ENCODE data around the gene CLDN17.

CLDN17 gene, protein sequence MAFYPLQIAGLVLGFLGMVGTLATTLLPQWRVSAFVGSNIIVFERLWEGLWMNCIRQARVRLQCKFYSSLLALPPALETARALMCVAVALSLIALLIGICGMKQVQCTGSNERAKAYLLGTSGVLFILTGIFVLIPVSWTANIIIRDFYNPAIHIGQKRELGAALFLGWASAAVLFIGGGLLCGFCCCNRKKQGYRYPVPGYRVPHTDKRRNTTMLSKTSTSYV

DNA sequence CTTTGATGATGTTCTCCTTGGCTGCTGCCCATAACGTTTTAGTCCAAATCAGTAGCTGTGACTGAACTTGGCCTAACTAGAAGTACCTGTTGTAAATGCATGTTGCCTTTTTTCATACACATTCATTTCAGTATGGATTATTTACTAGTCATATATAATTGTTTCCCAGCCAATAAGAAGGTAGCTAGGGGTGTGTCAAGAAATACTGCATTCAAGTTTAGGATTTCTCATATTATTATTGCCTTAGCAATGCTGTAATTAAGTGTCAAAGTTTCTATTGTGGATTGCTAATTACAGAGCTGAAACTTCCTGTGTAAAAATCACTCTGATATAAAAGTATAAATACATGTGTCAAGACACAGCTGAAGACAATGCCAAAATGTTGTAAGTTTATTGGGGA is at the start of gene CLDN17:
TSS of gene CLDN17 (minus strand) at position 101 of the 400 bp plus-strand sequence. CDS start 188 bp downstream, outside the sequence.
- DNase-seq, result no peak

DNA sequence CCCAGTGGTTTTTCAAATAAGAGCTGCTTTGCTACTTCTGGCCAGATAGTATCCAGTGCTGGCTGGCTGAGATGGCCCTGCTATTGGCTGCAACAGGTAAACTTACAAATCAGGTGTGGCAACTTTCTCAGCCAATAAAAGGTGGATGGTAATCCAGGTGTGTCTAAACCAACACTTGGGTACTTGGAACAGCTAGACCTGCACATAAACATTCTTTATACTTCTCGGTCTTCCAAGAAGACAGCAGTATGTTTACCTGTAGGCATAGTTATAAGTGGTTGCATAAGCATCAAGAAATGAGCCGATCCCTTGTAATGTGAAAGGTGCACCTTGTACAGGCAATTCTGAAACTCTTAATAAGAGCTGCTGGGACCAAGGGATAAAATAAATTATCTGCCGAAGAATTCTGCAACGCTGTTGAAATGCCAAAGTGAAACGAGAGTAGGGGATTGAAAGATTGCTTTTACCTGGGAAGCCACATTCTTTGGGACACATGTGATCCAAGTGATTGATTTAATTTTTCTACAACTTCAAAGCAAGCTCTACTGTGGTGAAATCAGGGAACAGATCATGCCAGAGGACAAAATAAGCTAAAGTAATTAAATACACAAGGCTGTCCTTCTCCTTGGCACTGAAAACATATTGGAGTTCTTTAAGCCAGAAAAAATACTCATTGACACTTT is 49.6 kb upstream of the CLDN17 start, which contains the start of gene CLDN8:
TSS of gene CLDN8 (minus strand) at position 57 of the 683 bp plus-strand sequence. CDS start 172 bp downstream, outside the sequence.
- no peak for DNase-seq

DNA sequence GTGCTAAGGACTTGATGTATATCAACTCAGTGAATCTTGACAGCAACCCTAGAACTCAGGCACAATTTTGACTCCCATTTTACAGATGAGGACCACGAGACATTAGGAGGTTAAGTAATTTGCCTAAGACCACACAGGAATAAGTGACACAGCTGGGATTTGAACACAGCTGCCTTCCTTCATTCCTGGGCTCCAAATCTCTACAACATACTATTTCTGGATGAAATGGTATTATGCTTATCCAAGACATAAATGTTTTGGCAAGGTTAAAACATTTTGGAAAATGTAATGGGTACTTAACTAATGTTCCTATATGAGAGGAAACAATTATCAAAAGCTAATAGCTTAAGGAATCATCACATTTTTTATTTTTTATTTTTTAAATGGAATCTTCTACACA is 44.5 kb upstream of the CLDN17 start:
- DNase-seq, result no peak

DNA sequence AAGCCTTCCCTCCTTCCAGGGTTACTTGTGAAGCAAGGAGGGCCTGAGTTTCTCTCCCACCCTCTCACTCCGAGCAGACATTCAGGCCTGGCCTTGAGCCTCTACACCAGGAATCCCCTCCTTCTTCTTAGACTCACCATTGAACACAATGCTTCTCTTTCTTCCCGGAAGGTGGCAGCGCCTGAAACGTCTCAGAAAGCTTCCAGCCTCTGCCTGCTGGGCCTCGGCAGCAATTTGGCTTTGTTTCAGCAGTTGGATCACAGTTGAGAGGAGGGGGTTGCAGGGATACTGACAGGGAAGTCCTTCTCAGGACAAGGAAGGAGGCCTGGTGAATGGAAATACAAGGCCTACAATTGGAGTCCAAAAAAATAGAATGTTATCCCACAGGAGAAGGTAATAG is 43.0 kb upstream of the CLDN17 start:
- DNase-seq, result no peak

DNA sequence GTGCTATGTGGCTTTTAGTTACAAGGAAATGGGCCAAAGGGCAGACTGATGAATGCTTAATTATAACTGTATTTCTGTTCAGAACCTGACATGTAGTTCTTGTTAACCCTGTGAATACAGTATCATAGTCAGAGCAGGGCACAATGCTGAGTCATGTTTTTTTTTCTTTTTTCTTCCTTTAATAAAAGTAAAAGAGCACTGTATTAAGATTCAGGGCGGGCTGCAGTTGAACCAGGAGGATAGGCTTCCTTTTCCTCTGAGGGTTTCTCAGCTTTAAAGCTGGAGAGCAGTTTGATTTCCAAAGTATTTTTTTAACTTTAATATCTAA is 40.6 kb upstream of the CLDN17 start:
- DNase-seq, result no peak

DNA sequence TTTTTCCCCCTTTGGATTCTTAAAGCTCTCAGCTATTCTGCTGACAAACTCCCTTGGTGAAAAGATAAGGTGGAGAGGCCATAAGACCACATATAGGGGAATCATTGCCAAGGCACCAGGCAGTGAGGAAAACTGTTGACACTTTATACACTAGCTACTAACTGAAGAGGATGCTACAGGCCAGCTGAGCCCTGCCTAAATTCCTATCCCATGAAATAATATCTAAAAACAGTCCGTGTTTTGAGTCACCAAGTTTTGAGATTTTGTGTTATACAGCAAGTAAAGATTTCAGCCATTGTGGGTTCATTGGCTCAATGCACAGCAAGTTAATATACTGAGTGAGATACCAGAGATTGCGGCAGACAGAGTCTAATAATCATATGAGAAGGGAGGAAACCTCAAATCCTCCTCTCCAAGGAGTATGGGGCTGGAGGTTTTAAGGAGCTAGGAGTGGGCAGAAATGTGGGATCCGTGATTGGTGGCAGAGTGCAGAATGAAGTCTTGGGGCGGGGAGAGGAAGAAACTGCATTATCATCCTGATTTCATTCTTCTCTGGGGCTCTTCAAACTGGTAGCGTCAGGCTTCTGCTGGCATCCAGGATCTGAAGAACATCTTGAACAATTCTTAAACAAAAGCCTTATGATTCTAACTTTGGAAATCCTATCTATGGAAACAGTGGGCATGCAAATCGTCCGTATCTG is 40.1 kb upstream of the CLDN17 start:
- DNase-seq, result no peak

DNA sequence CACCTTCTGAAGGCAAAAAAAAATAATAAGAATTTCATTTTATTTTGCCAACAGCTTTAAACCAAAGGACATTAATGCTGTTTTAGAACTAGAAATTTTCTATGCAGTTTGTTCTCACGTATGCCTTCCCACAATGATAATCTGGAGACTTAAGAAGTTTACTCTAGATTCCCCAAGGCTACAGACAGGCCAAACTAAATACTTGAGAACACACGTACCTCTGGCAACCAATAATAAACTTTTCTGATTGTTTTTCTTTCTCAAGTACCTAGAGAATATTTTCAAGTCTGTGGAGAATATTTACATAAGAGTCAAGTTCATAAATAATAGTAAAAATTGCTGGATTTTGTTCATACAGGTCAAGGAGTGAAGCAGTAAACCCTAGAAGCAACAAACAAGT is 33.4 kb upstream of the CLDN17 start:
- DNase-seq, result no peak

DNA sequence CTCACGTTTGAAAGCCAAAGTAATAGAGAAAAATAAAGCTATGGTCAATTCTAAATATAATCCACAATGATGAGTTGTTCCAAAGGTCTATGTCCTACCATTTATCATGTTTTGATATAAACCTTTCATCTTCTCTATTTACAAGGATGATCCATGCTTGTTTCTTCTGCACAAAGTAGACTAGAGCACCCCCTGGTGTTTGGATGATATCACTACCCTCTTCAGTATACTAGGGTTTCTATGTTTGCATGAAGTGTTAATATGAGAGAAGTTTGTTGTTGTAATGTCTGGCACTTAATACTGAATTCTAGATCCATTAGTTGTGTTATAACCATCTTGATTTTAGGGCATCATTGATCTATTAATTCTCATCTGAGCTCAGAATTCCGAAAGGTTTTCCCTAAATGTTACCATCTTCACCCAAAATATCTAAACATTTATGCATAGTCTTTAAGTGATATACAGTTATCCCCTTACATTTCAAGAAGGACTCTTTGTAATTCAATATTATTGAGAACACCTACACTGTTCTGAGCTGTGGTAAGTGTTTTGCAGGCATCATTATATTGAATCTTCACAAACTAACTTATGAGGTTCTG is 28.2 kb upstream of the CLDN17 start:
- no peak for DNase-seq

DNA sequence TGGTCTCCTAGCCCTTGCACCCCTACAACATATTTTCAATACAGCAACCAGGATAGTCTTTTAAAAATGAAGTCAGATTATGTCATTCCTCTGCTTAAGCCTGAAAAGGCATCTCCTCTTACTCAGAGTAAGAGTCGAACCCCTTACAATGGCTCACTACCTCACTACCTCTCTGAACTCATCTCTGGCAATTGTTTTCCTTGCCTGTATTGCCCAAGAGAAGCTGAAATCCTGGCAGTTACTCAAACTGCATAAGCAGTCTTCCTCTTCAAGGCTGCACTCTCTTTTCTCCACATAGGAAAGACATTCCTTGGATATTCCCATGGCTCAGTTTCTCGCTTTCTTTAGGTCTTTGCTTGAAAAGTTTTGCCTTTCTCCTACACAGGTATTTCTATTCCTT is 26.6 kb upstream of the CLDN17 start:
- no peak for DNase-seq

DNA sequence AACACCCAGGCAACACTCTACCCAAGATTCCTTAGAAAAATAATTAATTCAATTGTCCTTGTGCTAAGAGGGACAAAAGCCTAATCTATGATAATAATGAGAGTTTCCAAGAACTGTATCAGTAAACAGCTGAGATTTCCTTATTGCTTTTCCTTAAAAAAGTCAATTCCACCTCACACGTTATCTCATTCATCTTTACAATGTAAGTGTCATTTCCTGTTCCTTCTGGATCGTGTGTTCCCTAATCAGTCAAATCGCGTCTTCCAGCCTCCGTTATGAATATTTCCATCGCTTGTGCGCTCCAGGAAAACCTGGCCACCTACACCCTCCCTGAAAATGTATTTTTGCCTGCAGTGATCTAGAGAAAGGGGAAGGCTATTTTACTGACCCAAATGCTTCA is 23.9 kb upstream of the CLDN17 start:
- no peak for DNase-seq

DNA sequence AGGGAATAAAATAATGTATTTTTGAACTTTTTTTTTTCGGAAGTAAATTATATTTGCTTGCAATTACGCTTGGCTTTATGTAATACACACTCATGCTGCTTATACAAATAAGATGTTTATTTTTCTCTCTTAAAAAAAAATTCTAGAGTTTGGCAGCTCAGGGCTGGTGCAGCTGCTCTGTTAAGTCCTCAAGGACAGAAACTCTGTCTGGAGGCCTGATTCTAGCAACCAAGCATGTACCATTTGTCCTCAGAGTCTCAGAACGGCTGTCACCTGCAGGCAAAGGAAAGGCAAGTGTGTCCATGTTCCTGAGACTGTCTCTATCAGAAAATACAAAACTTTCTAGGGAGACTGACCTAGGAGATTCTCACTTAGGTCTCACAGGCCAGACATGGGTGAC is 23.2 kb upstream of the CLDN17 start:
- DNase-seq, result no peak

DNA sequence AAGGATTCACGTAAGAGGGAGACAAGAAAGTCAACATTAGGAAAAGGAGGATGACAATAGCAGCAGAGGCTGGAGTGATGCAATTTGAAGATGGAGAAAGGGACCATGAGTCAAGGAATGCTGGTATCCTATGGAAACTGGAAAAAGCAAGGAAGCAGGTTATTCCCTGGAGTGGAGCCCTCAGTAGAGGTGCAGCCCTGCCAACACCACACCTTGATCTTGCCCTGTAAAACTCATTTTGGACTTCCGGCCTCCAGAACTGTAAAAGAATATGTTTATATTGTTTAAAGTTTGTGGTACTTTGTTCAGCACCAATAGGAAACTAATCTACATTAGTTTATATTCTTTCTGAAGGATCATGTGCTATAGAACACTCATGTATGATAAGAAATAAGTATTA is 19.6 kb upstream of the CLDN17 start:
- DNase-seq, result no peak

DNA sequence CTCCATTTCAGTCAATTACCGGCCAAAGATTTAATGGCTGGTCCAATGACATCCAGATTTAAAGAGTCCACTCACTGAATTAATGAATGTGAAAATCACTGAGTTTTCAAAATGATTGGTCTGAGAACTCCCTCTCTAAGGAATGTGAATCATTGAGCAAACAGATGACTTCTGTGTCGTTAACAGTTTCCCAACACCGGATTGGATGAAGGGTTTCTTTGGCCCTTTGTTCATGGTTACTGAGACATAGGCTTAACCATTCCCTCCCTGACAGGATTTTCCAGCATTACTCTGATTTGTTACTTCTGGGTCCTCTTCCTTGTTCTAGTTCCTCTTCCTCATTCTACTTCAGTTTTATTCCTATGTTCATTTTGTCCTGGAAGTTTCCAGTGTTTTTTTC is 1.5 kb upstream of the CLDN17 start:
- DNase-seq, result no peak

DNA sequence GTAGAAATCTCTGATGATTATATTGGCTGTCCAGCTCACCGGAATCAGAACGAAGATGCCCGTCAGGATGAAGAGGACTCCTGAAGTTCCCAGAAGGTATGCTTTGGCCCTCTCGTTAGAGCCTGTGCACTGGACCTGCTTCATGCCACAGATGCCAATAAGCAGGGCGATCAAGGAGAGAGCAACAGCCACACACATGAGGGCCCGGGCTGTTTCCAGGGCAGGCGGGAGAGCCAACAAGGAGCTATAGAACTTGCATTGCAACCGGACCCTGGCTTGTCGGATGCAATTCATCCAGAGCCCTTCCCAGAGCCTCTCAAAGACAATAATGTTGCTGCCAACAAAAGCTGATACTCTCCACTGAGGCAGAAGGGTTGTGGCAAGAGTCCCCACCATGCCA is 434 bp downstream of the CLDN17 start:
- DNase-seq, result no peak

DNA sequence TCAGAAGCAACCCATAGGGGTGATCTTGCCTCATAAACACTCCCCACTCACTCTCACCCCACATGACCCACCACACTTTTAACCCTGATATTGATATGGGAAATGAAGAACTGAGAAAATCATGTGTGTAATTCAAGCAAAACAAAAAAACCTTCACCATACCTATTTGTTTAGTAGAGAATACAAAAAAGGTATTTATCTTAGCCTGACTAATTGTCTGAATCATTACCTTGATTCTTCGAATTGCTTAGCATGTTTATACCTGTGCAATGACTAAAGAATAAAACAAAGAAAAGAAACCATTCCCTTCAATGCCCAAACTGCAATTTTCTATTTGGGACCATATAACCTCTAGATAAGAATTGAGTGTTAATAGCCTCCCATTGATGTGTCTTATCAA is 1.8 kb downstream of the CLDN17 start:
- DNase-seq, result no peak

DNA sequence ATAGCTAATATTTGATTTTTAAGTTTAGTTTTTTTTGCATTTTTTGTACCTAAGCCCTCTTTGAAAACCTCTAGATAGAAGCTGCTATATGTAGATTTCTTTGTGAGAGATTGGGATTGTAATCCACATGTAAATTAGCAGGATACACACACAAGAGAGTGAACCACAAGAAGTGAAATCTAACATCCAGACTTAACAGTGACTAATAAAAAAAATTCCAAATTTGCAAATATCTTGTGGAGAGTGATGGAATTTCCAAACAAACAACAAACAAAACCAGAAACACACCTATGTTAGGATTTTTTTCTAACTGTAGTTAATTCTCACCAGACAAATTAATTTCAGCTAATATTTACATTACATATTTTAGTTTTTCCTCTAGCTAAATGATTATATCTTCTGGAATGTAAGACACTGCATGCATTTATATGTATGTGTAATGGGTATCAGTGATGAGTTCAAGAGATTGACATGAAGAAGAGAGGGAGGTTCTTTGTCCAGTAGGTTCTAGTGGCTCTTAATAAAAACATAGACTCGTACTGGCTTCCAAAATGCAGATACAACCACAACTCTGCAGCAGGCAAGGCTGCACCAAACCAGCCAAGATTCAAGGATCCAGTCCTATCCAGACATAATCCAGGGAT is 12.8 kb downstream of the CLDN17 start:
- DNase-seq, result no peak

DNA sequence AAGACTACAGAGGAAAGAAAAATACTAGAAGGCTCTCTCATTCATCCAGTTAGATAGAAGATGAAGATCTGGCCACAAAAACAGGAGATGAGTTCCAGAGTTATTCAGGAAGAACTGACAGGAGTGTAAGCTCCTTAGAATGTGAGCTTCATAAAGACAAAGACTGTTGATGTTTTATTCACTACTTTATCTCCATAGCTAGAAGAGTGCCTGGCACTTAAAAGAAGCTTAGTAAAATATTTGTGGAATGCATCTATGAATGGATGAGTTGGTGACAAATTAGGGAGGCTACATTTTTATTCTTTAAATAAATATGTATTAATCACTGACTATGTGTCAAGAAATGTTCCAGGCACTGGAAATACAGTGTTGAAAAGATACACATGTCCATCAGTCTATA is 13.8 kb downstream of the CLDN17 start:
- no peak for DNase-seq

DNA sequence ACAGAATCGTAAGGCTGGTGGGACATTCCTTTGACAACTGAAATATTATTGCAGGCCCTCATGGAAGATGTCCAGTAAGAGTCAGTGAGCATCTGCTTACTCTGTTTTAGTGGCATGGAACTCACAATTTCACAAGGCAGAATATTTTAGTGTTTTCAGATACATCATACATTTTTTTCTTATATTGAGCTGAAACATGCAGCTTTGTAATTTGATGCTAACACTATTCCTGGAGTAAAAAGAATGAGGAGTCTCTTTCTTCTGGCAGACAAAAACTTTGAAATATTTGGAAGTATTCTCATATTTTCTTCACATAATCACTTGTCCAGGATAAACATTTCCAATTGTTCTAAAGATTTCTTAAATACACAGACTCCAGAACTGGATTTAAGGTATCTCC is 17.7 kb downstream of the CLDN17 start:
- no peak for DNase-seq

DNA sequence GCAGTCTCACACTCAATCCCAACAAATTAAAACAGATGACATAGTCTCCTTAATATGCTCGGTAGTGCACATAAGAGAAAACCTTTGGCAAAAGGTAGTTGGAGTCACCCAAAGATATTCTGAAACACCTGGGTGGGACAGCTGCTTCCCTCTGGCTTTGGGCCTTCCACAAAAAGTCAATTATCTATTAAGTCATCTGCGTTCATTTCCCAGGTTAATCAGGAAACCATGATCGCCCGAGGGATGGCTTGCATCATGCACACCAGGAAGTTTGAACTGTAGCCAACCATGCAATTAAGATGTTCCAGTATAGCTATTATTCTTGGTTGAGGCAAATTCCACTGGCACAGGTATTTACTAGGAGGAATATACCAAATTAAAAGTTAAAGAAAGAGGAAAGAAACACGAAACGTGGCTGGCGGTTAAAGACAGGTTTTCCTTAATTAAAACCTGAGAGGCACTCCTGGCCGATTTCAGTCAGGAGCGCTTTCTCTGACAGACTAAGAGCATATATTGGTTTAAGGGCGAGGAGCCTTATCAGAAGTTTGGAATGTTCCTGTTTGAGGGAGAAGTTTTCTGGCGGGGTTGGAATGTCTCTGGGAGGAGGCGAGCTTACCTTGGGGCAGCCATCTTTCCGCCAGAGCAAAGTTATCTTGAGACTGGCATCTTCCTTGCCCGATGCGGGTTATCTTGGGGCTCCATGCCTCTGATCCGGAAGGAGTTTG is 19.9 kb downstream of the CLDN17 start:
- DNase-seq, result no peak

DNA sequence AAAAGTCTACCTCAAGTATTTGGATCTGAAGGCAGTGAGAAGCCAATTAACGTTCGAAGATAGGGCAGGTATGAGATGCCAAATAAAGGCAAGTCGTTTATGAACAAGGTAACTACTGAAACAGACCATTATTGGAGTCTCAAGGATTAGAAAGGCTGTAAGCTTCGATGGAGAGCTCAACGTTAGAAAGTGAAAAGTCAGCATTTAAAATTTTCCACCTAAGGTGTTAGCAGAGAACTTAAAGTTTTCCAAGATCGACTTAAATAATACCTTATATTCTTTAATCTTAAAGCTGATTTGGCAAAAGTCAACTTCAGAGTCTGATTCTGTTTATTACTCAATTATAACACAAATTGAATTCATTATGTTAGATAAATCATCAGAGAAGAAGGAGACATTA is 28.1 kb downstream of the CLDN17 start:
- DNase-seq, result no peak

DNA sequence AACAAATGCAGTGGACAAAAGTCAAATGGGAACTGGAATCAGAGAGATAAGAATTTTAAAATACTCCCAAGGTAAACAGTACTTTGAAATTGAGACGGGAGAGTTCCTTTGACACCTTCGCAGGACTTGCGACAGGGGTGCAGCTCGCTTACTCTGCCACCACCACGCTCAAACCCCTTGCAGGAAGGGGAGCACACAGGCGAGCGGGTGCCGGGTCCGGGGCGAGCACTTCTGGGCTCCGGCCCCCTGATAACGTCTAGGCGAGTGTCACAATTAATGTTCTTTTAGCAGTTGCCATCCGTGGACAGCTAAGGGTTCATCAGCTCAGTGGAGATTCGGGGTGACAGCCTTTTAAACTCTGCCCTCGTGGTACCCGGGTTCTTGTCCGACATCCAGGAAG is 37.4 kb downstream of the CLDN17 start:
- DNase-seq, result no peak

DNA sequence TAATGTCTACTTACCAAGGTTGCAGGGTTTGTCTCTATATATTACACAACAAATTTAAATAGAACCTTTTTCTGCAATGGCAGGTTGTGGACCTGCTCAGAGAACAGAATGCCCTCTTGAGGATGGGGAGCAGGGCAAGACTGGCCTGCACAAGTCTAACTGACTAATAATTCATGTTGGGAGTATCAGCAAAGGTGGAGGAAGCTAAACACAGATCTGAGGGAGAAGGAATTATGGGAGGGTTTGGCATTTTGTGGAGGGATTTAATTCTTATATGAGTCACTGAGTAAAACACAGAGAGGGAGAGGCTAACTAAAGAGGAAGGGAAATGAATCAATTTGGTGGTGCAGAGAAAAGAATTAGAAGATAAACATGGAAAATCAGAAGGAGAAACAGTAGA is 40.0 kb downstream of the CLDN17 start:
- no peak for DNase-seq

DNA sequence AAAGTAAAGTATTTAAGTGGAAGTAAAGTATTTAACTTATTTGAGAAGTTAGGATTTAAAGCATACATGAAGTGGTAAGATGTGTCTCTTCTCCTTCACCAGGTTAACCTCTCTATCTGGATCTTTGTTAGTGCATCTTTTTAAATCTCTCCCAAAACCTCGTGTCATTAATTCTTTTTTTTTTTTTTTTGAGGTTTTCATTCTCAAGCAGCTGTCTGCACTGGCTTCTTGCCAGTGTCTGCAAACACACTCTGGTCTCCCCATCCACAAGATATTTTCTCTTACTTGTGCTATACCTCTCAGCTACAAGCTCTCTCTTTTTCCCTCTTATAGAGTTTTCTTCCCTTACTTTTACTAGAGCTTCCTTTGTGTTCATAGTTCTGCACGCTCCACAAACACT is 49.0 kb downstream of the CLDN17 start:
- DNase-seq, result no peak

Measured in activated CD4-positive, alpha-beta T cell treated with anti-CD3 and anti-CD28 coated beads, Interleukin-2, amount 50 U/mL, for 1 hour (primary cell).